ENCODE data around the gene XRCC4.

DNA sequence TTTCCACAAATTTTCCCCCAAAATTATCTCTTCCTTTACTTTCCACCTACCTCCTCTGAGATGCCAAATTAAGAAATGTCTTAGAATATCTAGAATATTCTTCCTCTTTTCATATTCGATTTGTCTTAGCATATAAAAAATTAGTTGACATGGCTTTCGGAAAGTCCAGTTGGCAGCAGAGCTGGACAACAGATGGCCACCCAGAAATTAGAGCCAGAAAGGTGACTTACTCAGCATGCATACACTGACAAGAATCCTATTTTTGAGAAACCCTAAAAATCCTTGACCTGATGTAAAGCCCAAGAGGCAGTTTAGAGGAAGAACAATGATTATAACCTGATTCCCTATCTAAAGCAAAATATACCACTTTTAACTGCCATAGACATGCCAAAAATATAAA, 22.2 kb upstream of the XRCC4 start:
- TF ChIP-seq, protein P1, sequence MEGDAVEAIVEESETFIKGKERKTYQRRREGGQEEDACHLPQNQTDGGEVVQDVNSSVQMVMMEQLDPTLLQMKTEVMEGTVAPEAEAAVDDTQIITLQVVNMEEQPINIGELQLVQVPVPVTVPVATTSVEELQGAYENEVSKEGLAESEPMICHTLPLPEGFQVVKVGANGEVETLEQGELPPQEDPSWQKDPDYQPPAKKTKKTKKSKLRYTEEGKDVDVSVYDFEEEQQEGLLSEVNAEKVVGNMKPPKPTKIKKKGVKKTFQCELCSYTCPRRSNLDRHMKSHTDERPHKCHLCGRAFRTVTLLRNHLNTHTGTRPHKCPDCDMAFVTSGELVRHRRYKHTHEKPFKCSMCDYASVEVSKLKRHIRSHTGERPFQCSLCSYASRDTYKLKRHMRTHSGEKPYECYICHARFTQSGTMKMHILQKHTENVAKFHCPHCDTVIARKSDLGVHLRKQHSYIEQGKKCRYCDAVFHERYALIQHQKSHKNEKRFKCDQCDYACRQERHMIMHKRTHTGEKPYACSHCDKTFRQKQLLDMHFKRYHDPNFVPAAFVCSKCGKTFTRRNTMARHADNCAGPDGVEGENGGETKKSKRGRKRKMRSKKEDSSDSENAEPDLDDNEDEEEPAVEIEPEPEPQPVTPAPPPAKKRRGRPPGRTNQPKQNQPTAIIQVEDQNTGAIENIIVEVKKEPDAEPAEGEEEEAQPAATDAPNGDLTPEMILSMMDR (IDR thresholded peaks at IDR 0.05; ENCODE audit: insufficient read depth, low read depth, low read length): no peak
- TF ChIP-seq EZH2 (IDR thresholded peaks at IDR 0.05; ENCODE audit: insufficient read depth, low read length): no peak

All from astrocyte (in vitro differentiated cells and primary cell).